SK-N-SH (cell line): ENCODE results near the gene HLA-B.

ENCODE experiments used
- EP300 ChIP-seq, 2 experiments: IDR thresholded peaks; 2 replicates each; pipeline versions ENCODE4 v1.4.0 to v1.6.1; 2012; ENCODE audit warnings: borderline replicate concordance in 1 of 2, low read depth in 1 of 2, low read length in 1 of 2
- EZH2phosphoT487 ChIP-seq: fragments of 200-600 bp; sonication (generic); IDR thresholded peaks from 2 replicates; pipeline ENCODE4 v1.6.1; 2017; ENCODE audit warnings: low read depth, mixed run types, mild to moderate bottlenecking, antibody characterized with exemption, moderate library complexity, borderline replicate concordance
- FOXM1 ChIP-seq: IDR thresholded peaks from 2 replicates; pipeline ENCODE4 v1.4.0; 2012; ENCODE audit warnings: low read depth, mild to moderate bottlenecking
- GABPA ChIP-seq: IDR thresholded peaks from 2 replicates; pipeline ENCODE4 v1.4.0; 2012; ENCODE audit warnings: low read depth, mild to moderate bottlenecking
- JUND ChIP-seq: IDR thresholded peaks from 2 replicates; pipeline ENCODE4 v1.4.0; 2012
- MXI1 ChIP-seq: IDR thresholded peaks from 2 replicates; pipeline ENCODE4 v1.6.1; 2012; ENCODE audit warnings: mild to moderate bottlenecking, low read depth, low read length, improper control_type of control experiment
- POLR2AphosphoS5 ChIP-seq: IDR thresholded peaks from 2 replicates; pipeline ENCODE4 v1.6.1; 2012; ENCODE audit warnings: low read depth, low read length
- RAD21 ChIP-seq: IDR thresholded peaks from 2 replicates; pipeline ENCODE4 v1.6.1; 2012; ENCODE audit warnings: mild to moderate bottlenecking, low read length
- RCOR1 ChIP-seq: fragments of 150-350 bp; IDR thresholded peaks from 2 replicates; pipeline ENCODE4 v1.6.1; 2017; ENCODE audit warnings: antibody characterized with exemption, low read length
- SMC3 ChIP-seq: IDR thresholded peaks from 2 replicates; pipeline ENCODE4 v1.6.1; 2012; ENCODE audit warnings: low read depth, low read length, improper control_type of control experiment
- TAF1 ChIP-seq: IDR thresholded peaks from 2 replicates; pipeline ENCODE4 v1.6.1; 2012; ENCODE audit warnings: low read depth, mild to moderate bottlenecking, low read length, moderate library complexity, borderline replicate concordance
- TF ChIP-seq, protein P1 (sequence below): fragments of 200-600 bp; sonication (generic); IDR thresholded peaks from 2 replicates; pipeline ENCODE4 v1.6.1; 2017; ENCODE audit warnings: antibody characterized with exemption, mild to moderate bottlenecking, moderate library complexity
- TF ChIP-seq, protein P2 (sequence below): IDR thresholded peaks from 2 replicates; pipeline ENCODE4 v1.4.0; 2012; ENCODE audit warnings: low read depth
- TF ChIP-seq, protein P3 (sequence below): fragments of 150-350 bp; IDR thresholded peaks from 2 replicates; pipeline ENCODE4 v1.6.1; 2017; ENCODE audit warnings: antibody characterized with exemption, low read length, low read depth, borderline replicate concordance

DNA sequence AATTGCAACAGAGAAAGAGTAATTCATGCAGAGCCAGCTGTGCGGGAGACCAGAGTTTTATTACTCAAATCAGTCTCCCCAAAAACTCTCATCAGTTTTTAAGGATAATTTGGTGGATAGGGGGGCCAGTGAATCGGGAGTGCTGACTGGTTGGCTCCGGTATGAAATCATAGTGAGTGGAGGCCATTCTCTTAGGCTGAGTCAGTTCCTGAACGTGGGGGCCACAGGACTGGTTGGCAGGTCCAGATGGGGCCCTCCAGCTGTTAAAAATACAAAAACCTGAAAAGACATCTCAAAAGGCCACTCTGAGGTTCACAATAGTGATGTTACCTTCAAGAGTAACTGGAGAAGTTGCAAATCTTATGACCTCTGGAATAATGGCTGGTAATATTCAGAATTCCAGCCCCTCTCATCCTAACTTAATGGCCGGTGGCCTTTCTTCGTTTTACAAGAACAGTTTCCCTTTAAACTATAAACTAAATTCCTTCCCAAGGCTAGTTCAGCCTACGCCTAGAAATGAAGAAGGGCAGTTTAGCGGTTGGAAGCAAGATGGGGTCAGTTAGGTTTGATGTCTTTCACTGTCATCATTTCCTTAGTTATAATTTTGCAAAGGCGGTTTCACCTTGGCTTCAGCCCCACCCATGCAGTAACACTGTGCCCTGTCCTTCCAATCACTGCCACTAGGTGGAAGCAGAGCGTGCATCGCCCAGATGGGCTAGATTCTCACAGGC lies 39.6 kb upstream of the HLA-B start:
- TF ChIP-seq, protein P1, sequence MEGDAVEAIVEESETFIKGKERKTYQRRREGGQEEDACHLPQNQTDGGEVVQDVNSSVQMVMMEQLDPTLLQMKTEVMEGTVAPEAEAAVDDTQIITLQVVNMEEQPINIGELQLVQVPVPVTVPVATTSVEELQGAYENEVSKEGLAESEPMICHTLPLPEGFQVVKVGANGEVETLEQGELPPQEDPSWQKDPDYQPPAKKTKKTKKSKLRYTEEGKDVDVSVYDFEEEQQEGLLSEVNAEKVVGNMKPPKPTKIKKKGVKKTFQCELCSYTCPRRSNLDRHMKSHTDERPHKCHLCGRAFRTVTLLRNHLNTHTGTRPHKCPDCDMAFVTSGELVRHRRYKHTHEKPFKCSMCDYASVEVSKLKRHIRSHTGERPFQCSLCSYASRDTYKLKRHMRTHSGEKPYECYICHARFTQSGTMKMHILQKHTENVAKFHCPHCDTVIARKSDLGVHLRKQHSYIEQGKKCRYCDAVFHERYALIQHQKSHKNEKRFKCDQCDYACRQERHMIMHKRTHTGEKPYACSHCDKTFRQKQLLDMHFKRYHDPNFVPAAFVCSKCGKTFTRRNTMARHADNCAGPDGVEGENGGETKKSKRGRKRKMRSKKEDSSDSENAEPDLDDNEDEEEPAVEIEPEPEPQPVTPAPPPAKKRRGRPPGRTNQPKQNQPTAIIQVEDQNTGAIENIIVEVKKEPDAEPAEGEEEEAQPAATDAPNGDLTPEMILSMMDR, result peak; percentile 62
- TF ChIP-seq FOXM1, result no peak
- peak; percentile 55 for TF ChIP-seq SMC3
- no peak for TF ChIP-seq EZH2phosphoT487
- TF ChIP-seq, protein P2, sequence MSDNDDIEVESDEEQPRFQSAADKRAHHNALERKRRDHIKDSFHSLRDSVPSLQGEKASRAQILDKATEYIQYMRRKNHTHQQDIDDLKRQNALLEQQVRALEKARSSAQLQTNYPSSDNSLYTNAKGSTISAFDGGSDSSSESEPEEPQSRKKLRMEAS, result no peak
- TF ChIP-seq JUND, result no peak
- no peak for TF ChIP-seq TAF1
- no peak for TF ChIP-seq GABPA
- TF ChIP-seq EP300 (IDR thresholded peaks at IDR 0.05; ENCODE audit: borderline replicate concordance in 1 of 2, low read depth in 1 of 2, low read length in 1 of 2), result no peak
- TF ChIP-seq RAD21, result peak; percentile 61
- no peak for TF ChIP-seq RCOR1
- TF ChIP-seq POLR2AphosphoS5, result no peak
- no peak for TF ChIP-seq MXI1
- TF ChIP-seq, protein P3, sequence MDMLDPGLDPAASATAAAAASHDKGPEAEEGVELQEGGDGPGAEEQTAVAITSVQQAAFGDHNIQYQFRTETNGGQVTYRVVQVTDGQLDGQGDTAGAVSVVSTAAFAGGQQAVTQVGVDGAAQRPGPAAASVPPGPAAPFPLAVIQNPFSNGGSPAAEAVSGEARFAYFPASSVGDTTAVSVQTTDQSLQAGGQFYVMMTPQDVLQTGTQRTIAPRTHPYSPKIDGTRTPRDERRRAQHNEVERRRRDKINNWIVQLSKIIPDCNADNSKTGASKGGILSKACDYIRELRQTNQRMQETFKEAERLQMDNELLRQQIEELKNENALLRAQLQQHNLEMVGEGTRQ, result no peak
